Progenitor cell of endocrine pancreas (in vitro differentiated cells): ENCODE results near the gene CDH23. TPM values are rescaled to one million over a fixed set of nuclear protein-coding genes. Genes with fewer than 3 reads are reported as not detected.
A peak's percentile ranks its signal among the peaks of the same experiment; 100 is the strongest.

Experiments
- DNase-seq: peaks from one replicate; pipeline ENCODE4 v3.0.0; 2021; ENCODE audit warnings: low spot score; ENCODE audit not compliant: unreplicated experiment
- H3K27ac Mint-ChIP-seq: 2 replicates; pipeline ENCODE4 v1.8.0; 2021; ENCODE audit warnings: mild to moderate bottlenecking, moderate library complexity, mixed read lengths
- H3K27me3 Mint-ChIP-seq: 2 replicates; pipeline ENCODE4 v1.8.0; 2021; ENCODE audit warnings: mixed read lengths
- H3K36me3 Mint-ChIP-seq: 2 replicates; pipeline ENCODE4 v1.8.0; 2022; ENCODE audit warnings: mixed read lengths; ENCODE audit not compliant: insufficient read depth
- H3K4me1 Mint-ChIP-seq: 2 replicates; pipeline ENCODE4 v1.8.0; 2021; ENCODE audit warnings: low read depth, mixed read lengths
- H3K4me3 Mint-ChIP-seq: 2 replicates; pipeline ENCODE4 v1.8.0; 2021; ENCODE audit warnings: low read depth, mild to moderate bottlenecking, moderate library complexity, mixed read lengths
- H3K9me3 Mint-ChIP-seq: 2 replicates; pipeline ENCODE4 v1.8.0; 2021; ENCODE audit warnings: low read depth, mixed read lengths
- total RNA-seq: library from RNA; stranded (reverse); gene quantifications from 2 replicates; pipeline ENCODE4 v1.2.1, GENCODE V29; 2021
- TF ChIP-seq, protein P1 (sequence below): fragments of 200-600 bp; sonication (generic); IDR thresholded peaks from one replicate; pipeline ENCODE4 v1.5.0; 2021; ENCODE audit warnings: antibody characterized with exemption, mild to moderate bottlenecking; ENCODE audit not compliant: unreplicated experiment

The CDH23 gene
- total RNA-seq, 1 donor from 2014 or later: 0.43 TPM

DNA sequence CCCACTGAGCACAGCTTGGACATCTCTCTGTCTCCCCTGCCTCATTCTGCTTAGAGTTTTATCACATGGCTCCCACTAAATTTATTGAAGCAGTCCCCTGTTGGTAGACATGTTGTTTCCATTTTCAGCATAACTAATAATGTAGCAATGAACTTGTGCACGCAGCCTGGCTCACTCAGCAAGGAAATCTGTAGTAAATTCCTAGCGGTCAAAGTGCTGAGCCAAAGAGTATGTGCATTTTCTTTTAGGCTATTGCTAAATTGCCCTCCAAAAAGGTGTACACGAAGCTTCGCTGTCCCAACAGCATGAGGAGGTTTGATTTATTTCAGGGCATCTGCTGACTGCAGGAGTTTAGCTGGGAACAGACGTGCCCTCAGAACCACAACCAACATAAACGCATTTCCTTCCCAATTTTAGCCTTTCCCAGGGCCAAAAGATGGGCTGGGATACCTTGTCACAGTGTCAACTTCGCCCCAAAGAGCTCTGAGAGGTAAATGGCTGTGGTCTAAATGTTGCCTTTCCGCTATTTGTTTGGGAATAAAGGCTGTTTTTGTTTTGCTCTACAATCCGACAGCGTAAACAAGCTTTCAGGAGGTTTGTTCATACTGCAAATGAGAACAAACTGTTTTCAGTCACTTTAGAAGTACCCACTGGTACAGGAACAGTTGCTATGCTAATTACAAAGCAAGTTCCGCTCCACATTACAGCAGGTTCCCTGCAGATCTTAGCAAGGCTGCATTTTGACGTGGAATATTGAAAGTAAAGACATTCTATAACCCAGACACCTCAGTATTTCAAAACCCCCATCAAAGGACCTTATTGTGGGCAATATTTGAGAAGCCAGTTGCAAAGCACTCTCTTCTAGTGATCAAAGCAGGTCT is 359.8 kb downstream of the CDH23 start:
- H3K36me3 Mint-ChIP-seq: no peaks in the 10 kb centered on the region
- peaks cover 7% of the 10 kb centered on the region for H3K27me3 Mint-ChIP-seq
- H3K27ac Mint-ChIP-seq: no peak overlapping the region
- peaks cover 16% of the 10 kb centered on the region for H3K4me1 Mint-ChIP-seq
- H3K4me3 Mint-ChIP-seq: no peak overlapping the region
- no peak for DNase-seq
- no peaks in the 10 kb centered on the region for H3K9me3 Mint-ChIP-seq
- TF ChIP-seq, protein P1, sequence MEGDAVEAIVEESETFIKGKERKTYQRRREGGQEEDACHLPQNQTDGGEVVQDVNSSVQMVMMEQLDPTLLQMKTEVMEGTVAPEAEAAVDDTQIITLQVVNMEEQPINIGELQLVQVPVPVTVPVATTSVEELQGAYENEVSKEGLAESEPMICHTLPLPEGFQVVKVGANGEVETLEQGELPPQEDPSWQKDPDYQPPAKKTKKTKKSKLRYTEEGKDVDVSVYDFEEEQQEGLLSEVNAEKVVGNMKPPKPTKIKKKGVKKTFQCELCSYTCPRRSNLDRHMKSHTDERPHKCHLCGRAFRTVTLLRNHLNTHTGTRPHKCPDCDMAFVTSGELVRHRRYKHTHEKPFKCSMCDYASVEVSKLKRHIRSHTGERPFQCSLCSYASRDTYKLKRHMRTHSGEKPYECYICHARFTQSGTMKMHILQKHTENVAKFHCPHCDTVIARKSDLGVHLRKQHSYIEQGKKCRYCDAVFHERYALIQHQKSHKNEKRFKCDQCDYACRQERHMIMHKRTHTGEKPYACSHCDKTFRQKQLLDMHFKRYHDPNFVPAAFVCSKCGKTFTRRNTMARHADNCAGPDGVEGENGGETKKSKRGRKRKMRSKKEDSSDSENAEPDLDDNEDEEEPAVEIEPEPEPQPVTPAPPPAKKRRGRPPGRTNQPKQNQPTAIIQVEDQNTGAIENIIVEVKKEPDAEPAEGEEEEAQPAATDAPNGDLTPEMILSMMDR: no peak

DNA sequence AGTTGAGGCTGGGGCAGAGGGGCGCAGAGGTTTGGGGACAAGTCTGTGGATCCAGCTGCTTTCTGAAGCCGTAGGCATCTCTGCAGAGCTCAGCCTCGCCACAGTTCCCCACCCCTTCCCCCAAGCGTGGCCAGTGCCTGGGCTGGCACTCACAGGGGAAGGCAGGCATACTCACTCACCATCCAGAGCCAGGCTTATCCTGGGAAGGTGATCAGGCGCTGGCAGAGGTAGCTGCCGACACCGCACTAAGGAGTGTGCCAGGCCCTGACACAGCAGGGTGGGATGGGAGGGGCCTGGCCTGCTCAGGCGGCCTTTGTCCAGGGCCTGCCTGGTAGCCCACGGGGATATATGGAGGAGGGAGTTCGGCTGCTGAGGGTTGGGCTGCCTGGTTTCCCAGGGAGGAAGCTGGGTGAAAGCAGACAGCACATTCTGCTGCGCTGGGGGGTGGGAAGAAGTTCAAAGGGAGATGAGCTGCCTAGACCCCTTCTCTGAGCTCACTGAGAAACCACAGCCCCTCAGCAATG is 360.7 kb downstream of the CDH23 start:
- Mint-ChIP-seq H3K9me3 (no peaks in the 10 kb centered on the region), H3K27me3 (peaks cover 7% of the 10 kb centered on the region), H3K36me3 (no peaks in the 10 kb centered on the region), H3K4me1 (peaks cover 16% of the 10 kb centered on the region), H3K27ac (no peak overlapping the region), H3K4me3 (no peak overlapping the region)
- DNase-seq: no peak
- TF ChIP-seq, protein P1: no peak

DNA sequence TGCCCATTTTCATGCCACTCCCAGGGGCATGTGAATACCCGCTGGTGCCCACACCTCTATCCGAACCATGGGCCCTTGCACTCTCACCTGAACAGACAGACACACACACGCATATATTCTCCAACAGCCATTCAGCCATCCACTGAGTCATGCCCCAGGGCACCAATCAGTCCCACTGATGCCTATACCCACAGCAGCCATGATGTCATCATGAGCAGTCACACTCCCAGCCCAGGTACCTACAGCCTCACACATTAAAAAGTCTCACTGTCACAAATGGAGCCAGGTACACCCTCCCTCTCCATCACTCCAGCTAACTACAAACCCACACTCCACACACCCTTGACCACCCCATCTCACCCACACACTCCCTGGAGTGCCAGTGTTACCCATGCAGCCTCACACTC is 364.4 kb downstream of the CDH23 start:
- Mint-ChIP-seq H3K36me3 (no peaks in the 10 kb centered on the region), H3K4me1 (peaks cover 4% of the 10 kb centered on the region), H3K9me3 (no peaks in the 10 kb centered on the region), H3K4me3 (no peak overlapping the region), H3K27me3 (peaks cover 12% of the 10 kb centered on the region), H3K27ac (no peak overlapping the region)
- TF ChIP-seq, protein P1: no peak
- DNase-seq: no peak

DNA sequence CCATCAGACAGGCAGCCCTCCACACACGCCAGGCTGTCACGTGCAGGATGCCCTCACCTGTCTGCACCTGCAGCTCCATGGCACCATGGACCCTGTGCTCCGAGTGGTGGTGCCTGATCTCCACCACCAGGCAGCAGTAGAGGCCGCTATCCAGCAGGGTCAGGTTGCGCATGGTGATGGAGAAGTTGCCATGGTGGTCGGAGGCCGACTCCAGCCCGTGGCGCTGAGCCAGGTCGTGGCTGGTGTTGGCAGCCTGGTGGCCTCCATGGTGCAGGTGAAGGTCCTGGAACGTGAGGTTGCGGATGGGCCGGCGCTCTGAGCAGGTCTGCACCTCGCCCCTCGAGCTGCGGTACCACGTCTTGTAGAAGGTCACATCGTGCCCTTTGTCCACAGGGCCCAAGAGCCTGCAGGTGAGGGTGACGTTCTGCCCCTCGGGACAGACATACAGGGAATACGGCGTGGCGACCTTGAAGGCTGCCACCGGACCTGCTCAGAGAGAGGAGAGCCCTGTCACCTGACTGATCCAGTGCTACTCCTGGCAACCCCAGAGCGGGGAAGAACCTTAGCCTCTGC is 364.9 kb downstream of the CDH23 start:
- Mint-ChIP-seq H3K27ac (no peak overlapping the region), H3K27me3 (peaks cover 8% of the 10 kb centered on the region), H3K36me3 (no peaks in the 10 kb centered on the region), H3K4me3 (no peak overlapping the region), H3K4me1 (peaks cover 6% of the 10 kb centered on the region), H3K9me3 (no peaks in the 10 kb centered on the region)
- TF ChIP-seq, protein P1: peak; percentile 21
- no peak for DNase-seq

DNA sequence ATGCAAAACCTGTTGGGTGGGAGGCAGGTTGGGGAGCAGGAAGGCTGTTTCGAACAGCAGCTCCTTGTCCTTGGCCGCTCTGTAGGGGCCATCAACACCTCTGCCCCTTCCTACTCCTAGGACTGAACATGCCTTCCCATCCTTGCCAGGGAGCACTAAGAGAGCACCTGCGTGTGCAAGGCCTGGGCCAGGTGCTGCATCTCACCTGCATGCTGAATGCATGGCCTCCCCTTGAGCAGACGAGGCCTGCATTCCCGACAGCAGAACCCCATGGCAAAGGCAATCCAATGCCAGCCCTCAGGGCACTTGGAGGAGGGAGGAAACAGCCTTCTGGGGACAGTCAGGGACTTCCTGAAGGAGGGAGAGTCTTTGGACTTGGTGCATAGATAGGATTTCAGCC is 365.6 kb downstream of the CDH23 start:
- no peak for DNase-seq
- no peaks in the 10 kb centered on the region for H3K9me3 Mint-ChIP-seq
- TF ChIP-seq, protein P1: no peak
- no peaks in the 10 kb centered on the region for H3K36me3 Mint-ChIP-seq
- H3K27ac Mint-ChIP-seq: no peak overlapping the region
- H3K27me3 Mint-ChIP-seq: peaks cover 8% of the 10 kb centered on the region
- H3K4me3 Mint-ChIP-seq: no peak overlapping the region
- H3K4me1 Mint-ChIP-seq: peaks cover 11% of the 10 kb centered on the region
